ENCODE results near the gene AKT1.

DNA sequence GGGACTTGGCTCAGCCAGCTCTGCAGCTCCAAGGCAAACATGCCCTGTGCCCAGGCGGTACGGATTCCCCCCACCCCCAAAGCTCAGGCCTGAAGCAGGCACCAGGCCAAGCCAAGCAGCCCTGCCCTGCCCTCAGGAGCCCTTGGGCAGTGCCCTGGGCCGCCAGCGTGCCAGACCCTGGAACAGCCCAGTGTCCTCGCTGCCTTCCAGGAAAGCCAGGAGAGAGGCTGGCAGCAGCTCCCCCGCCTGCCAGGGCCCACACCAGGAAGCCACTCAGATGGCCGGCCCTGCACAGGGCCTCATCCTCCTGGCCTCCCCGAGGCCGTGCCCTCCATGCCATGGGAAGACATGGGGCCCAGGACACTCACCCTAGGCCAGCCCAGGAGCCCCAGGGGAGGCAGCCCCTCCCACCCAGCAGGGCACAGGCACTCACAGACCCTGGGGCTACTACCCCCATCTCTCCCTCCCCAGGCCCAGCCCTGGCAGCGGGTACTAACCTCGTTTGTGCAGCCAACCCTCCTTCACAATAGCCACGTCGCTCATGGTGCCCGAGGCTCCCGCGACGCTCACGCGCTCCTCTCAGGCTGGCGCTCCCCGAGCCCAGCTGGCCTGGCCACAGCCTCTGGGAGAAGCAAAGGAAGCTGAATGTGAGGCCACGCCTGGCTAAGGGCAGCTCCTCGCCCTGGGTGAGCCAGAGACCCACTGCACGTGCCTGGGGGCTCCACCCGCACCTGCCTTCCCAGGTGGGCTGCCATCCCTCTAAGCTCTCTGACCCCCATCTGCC lies 3.3 kb downstream of the AKT1 start:
- TF ChIP-seq, protein P1, sequence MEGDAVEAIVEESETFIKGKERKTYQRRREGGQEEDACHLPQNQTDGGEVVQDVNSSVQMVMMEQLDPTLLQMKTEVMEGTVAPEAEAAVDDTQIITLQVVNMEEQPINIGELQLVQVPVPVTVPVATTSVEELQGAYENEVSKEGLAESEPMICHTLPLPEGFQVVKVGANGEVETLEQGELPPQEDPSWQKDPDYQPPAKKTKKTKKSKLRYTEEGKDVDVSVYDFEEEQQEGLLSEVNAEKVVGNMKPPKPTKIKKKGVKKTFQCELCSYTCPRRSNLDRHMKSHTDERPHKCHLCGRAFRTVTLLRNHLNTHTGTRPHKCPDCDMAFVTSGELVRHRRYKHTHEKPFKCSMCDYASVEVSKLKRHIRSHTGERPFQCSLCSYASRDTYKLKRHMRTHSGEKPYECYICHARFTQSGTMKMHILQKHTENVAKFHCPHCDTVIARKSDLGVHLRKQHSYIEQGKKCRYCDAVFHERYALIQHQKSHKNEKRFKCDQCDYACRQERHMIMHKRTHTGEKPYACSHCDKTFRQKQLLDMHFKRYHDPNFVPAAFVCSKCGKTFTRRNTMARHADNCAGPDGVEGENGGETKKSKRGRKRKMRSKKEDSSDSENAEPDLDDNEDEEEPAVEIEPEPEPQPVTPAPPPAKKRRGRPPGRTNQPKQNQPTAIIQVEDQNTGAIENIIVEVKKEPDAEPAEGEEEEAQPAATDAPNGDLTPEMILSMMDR (conservative IDR thresholded peaks at IDR 0.05; ENCODE audit: low read depth, low read length): no peak
- TF ChIP-seq RFX5 (IDR thresholded peaks at IDR 0.05; ENCODE audit: low read depth, low read length): no peak
- no peak for TF ChIP-seq POLR2A (IDR thresholded peaks at IDR 0.05; ENCODE audit: low read depth, low read length)
- TF ChIP-seq CEBPB (IDR thresholded peaks at IDR 0.05; ENCODE audit: low read depth, low read length): no peak
- TF ChIP-seq MAZ (IDR thresholded peaks at IDR 0.05; ENCODE audit: borderline replicate concordance, low read depth, low read length): no peak
- no peak for TF ChIP-seq FOS (IDR thresholded peaks at IDR 0.05; ENCODE audit: low read depth, low read length)
- TF ChIP-seq, protein P2, sequence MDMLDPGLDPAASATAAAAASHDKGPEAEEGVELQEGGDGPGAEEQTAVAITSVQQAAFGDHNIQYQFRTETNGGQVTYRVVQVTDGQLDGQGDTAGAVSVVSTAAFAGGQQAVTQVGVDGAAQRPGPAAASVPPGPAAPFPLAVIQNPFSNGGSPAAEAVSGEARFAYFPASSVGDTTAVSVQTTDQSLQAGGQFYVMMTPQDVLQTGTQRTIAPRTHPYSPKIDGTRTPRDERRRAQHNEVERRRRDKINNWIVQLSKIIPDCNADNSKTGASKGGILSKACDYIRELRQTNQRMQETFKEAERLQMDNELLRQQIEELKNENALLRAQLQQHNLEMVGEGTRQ (IDR thresholded peaks at IDR 0.05; ENCODE audit: low read depth, low read length): no peak
- TF ChIP-seq, protein P3, sequence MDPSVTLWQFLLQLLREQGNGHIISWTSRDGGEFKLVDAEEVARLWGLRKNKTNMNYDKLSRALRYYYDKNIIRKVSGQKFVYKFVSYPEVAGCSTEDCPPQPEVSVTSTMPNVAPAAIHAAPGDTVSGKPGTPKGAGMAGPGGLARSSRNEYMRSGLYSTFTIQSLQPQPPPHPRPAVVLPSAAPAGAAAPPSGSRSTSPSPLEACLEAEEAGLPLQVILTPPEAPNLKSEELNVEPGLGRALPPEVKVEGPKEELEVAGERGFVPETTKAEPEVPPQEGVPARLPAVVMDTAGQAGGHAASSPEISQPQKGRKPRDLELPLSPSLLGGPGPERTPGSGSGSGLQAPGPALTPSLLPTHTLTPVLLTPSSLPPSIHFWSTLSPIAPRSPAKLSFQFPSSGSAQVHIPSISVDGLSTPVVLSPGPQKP (IDR thresholded peaks at IDR 0.05; ENCODE audit: borderline replicate concordance, low read depth, low read length): no peak
- no peak for TF ChIP-seq RAD21 (IDR thresholded peaks at IDR 0.05; ENCODE audit: low read length)
